HG03378 (cell line): ENCODE results near the gene DISC1.

Source experiments
- ATAC-seq: cut with Tn5 transposase; IDR thresholded peaks from one replicate; pipeline ENCODE4 v1.9.1; 2021; ENCODE audit warnings: mild to moderate bottlenecking, moderate library complexity; ENCODE audit not compliant: unreplicated experiment

The DISC1 gene

DNA sequence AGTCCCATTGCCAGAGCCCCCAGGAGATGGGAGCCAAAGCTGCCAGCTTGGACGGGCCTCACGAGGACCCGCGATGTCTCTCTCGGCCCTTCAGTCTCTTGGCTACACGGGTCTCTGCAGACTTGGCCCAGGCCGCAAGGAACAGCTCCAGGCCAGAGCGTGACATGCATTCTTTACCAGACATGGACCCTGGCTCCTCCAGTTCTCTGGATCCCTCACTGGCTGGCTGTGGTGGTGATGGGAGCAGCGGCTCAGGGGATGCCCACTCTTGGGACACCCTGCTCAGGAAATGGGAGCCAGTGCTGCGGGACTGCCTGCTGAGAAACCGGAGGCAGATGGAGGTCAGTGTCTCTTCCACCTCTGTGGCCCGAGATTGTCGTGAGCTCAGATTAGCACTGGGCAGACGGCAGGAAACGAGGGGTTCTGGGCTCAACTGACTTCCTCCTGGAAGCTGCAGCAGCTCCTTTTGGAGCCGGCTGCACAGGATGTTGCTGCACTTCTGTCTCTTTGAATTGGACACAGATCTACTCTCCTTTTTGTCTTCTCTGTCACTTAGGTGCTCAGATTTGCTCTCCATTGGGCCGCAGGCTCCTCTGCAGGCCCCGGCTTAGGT, 68.0 kb downstream of the DISC1 start:
- ATAC-seq, result no peak

GRCh38 chr1:231695439-231696255, 69.1 kb downstream of the DISC1 start:
- ATAC-seq, result no peak

GRCh38 chr1:231699784-231700183, 73.2 kb downstream of the DISC1 start:
- no peak for ATAC-seq

DNA sequence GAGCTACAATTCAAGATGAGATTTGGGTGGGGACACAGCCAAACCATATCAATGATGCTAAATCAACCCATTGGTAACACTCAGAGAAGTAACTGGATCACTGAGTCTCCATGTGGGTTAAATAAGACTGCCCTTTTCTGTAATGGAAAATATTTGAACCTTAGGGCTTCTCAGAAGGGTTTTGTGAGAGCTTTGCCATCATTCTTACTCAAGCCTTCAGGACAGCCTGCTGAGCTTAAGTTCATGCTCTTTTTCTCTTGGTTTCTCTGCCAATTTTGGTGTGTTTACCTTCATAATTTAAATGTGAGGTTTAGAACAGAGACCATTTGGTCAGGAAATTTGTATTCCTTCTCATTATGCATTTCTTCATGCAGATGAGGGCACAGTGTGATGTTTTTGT, 74.7 kb downstream of the DISC1 start:
- ATAC-seq, result no peak

DNA sequence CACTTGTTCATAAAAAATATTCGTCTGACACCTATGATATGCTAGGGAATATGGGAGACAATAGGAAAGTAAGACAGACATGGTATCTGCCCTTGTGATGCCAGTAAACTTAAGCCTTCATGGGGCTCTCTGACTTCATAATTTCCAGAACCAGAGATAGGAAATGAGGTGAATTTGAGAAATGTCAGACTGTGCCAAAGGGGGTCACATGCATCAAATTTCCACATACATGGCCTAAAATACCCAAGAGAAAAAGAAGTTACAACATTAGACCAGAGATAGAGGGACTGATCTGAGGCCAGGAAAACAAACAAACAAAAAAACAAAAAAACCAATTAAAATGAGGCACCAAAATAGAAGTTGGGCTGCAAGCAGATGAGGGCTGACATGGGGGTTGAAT, 75.7 kb downstream of the DISC1 start:
- no peak for ATAC-seq

DNA sequence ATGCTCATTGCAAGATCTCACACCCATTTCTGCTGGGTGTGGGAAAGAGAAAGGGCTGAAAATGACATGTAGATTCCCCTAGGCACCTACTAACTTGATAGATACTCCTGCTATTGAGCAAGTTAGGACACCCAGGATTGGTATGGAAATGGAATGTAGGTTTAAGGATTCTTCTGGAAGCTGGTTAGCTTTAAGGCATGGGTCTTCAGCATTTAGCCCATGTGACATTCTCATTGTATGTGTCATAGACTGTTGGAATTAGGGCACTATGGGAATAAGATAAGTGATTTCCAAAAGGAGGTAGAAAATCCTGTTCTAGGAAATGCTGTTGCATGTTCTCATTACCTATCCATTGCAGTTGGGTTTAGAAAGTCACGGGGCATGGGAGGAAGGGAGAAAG, 76.2 kb downstream of the DISC1 start:
- no peak for ATAC-seq

GRCh38 chr1:231705806-231706760, 79.5 kb downstream of the DISC1 start:
- no peak for ATAC-seq

DNA sequence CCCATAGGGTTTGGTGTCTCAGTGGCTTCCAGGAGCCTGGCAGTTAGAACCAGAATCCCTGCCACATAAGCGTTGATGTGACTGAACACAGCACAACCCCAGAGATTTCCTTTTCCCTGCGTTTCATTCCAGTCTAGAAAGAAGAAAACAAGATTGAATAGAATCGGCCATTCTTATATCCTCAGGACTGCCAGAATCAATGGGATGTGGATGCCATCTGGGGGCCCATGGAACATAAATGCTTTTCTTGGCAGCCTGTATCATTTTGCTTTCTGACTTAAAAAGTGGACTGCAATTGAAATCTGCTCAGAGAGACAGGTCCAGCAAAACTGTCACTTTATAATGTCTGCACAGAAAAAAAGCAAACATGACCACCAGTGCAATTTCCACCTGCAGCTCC, 80.3 kb downstream of the DISC1 start:
- no peak for ATAC-seq

DNA sequence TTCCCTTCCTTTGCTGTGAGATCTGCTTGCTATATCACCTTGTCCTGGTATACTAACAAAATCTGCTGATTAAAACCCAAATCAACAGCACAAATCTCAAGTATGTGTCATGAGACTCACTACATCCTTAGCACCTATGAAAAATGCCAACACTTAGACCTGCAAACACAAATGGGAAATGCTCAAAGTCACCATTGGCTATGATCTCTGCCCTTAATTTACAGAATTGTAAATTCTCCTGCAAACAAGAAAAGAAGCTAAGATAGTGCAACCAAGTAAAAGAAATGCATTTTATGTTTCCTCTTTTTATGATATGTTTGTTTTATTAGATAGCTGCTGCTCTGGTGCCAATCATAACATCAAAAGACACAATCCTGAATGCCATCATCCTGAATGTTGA, 80.8 kb downstream of the DISC1 start:
- ATAC-seq, result no peak

GRCh38 chr1:231708394-231708793, 81.8 kb downstream of the DISC1 start:
- ATAC-seq, result no peak

DNA sequence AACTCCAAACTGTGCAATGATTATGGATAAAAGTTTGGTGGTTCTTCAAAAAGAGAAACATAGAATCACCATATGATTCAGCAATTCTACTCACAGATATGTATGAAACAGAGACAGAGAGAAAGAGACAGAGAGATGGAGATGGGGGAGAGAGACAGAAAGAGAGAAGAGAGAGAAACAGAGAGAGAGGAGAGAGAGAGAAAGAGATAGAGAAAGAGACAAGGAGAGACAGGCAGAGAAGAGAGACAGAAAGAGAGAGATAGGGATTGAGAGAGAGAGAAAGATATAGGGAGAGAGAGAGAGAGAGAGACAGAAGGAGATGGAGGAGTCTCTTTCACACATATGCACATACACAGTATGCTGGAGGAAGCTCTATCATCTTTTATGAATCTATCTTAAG, 87.8 kb downstream of the DISC1 start:
- ATAC-seq, result no peak

DNA sequence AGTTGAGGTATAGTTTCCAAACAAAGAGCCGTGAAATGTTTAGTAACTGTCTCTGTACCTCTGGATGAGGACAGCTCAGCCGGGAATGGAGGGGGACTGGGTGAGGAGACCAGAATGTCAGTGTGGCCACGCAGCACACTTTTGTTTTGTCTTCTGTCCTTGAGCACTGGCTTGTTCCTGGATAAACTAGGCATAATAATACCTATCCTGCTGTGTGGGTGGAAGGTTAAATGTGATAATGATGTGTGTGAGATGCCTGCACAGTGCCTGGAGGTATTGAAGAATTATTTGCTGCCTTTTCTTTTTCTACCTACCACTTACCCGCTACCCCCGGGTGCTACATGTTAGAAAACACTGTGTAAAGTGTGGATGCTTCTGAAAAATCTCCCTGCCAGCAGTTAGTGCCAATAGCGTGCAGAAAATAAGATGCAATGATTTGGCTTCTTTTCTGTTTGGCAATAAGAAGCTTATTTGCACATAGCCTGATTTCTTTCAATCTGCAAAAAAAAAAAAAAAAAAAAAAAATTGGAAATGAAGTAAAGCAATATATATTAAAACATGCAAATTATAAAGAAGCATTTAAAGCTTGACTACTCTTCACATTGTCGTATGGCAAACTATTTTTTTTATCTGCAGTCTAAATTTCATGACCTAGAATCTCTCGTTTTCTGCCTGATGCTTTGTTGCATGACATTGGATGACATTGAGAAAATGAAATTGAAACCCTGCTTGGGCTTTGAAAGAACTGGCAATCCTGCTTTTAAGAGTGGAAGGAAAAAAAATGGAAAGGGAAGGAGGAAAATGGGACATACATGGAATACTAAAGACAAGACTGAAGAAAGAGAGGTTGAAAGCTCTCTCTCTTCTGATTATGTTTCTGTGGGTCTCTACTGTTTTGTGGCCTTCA, 89.5 kb downstream of the DISC1 start:
- no peak for ATAC-seq

GRCh38 chr1:231716879-231717278, 90.3 kb downstream of the DISC1 start:
- no peak for ATAC-seq

- ATAC-seq, result no peak
These were observed 93.0 kb downstream of the DISC1 start for GRCh38 chr1:231719485-231720183.

- ATAC-seq, result no peak
These were observed 94.2 kb downstream of the DISC1 start for GRCh38 chr1:231720652-231721325.

GRCh38 chr1:231721436-231721835, 94.8 kb downstream of the DISC1 start:
- ATAC-seq, result no peak

- no peak for ATAC-seq
These were observed 95.8 kb downstream of the DISC1 start for GRCh38 chr1:231722356-231722755.

DNA sequence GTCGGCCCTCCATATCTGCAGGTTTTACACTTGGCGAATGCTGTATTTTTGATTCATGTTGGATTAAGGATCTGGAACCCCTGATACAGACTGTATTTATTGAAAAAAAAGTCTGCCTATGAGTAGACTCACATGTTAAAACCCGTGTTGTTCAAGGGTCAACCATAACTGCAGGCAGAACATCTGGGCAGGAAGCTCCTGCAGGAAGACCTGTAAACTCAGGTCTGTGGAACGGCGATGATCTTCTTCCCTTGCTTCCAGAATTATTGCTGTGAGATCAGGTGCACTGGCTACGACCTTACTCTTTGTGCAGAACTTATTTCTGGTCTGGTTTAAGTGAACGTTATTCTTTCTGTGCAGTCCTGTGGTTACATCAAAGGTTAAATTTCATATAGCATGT, 96.6 kb downstream of the DISC1 start:
- no peak for ATAC-seq

DNA sequence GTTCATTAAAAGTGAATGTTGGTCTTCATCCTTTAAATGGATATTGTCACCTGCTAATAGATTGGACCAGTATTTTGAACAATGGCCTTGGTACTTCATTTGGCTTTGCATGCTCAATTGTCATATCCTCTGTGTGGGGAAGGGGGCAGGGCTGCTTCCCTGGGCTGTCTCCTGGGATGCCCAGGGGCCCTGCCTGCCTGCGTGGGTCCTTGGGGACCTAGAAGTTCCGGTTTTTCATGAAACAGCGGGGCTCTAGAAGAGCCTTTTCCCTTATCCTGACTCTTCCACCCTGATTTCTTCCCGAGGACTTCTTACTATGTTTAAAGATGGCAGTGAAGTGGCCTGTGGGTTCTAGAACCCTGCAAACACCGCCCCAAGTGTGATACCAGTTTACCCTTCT, 97.5 kb downstream of the DISC1 start:
- ATAC-seq, result no peak
